Left ventricle myocardium inferior (tissue), 1 donor: ENCODE results near the gene IRF2. TPM values are rescaled to one million over a fixed set of nuclear protein-coding genes. Genes with fewer than 3 reads are reported as not detected.

ENCODE experiments used
- DNase-seq: peaks from one replicate; pipeline ENCODE4 v3.0.0-alpha.2; 2020
- H3K27ac ChIP-seq: fragments of 200-600 bp; replicated peaks from 2 replicates; pipeline ENCODE4 v1.8.0; 2021
- H3K27me3 ChIP-seq: fragments of 200-600 bp; 2 replicates; pipeline ENCODE4 v1.8.0; 2021; ENCODE audit warnings: low read depth
- H3K36me3 ChIP-seq: fragments of 200-600 bp; 2 replicates; pipeline ENCODE4 v1.8.0; 2021
- H3K4me1 ChIP-seq: fragments of 200-600 bp; 2 replicates; pipeline ENCODE4 v1.8.0; 2021
- H3K4me3 ChIP-seq: fragments of 200-600 bp; 2 replicates; pipeline ENCODE4 v1.8.0; 2021; ENCODE audit warnings: mild to moderate bottlenecking, moderate library complexity
- H3K9me3 ChIP-seq: fragments of 200-600 bp; replicated peaks from 2 replicates; pipeline ENCODE4 v1.8.0; 2021
- CTCF ChIP-seq: fragments of 200-600 bp; IDR thresholded peaks from 2 replicates; pipeline ENCODE4 v1.8.0; 2021; ENCODE audit warnings: antibody characterized with exemption, mild to moderate bottlenecking, borderline replicate concordance
- intact Hi-C: fragments of 100-400 bp; cut with micrococcal nuclease; formaldehyde crosslinking; loops from one replicate; pipeline ENCODE4 v1.11.0; 2022
- total RNA-seq: library from RNA; stranded (reverse); fragmentation: NEBNext Ultra II Directional; extraction: Animal tissue kit (Norgen Biotek cat#: 25700); gene quantifications from one replicate; pipeline ENCODE4 v1.2.1, GENCODE V29; 2021
- donor health status: DM: no; HTN: yes; CAD: no; lungs with severe emphysema.

IRF2 gene
- total RNA-seq, 1 donor from 2014 or later, result 25.9 TPM

- Histone ChIP-seq H3K36me3 (no peaks in the 10 kb centered on the region), H3K4me3 (peak overlapping the region; percentile 95), H3K9me3 (no peaks in the 10 kb centered on the region), H3K27me3 (no peaks in the 10 kb centered on the region), H3K27ac (peak overlapping the region; percentile 98), H3K4me1 (peaks cover 68% of the 10 kb centered on the region)
- DNase-seq, result peak; percentile 42
- intact Hi-C loops, result loop anchor here (5.0 kb wide), 1 partner anchor 62 kb away; no protein-coding TSS in a partner anchor
- TF ChIP-seq CTCF, result no peak
Observed at GRCh38 chr4:184475096-184475461, 729 bp upstream of the IRF2 start.

GRCh38 chr4:184473499-184474262 lies 669 bp downstream of the IRF2 start:
- no peak for TF ChIP-seq CTCF
- peaks cover 82% of the 10 kb centered on the region for H3K4me1 ChIP-seq
- peak; percentile 42 for DNase-seq
- H3K9me3 ChIP-seq, result no peaks in the 10 kb centered on the region
- no peaks in the 10 kb centered on the region for H3K36me3 ChIP-seq
- peak overlapping the region; percentile 98 for H3K27ac ChIP-seq
- H3K27me3 ChIP-seq, result no peaks in the 10 kb centered on the region
- peak overlapping the region; percentile 95 for H3K4me3 ChIP-seq
- intact Hi-C loops, result no loop called here

- peak; percentile 42 for TF ChIP-seq CTCF
- Histone ChIP-seq H3K4me3 (peak overlapping the region; percentile 95), H3K4me1 (peaks cover 90% of the 10 kb centered on the region), H3K9me3 (no peaks in the 10 kb centered on the region), H3K36me3 (no peaks in the 10 kb centered on the region), H3K27me3 (no peaks in the 10 kb centered on the region), H3K27ac (peak overlapping the region; percentile 98)
- DNase-seq, result peak; percentile 84
- intact Hi-C loops, result no loop called here
Observed at GRCh38 chr4:184472614-184473498, 1.5 kb downstream of the IRF2 start.

- H3K27ac ChIP-seq, result peak overlapping the region; percentile 98
- no peaks in the 10 kb centered on the region for H3K36me3 ChIP-seq
- peaks cover 90% of the 10 kb centered on the region for H3K4me1 ChIP-seq
- H3K27me3 ChIP-seq, result no peaks in the 10 kb centered on the region
- peak overlapping the region; percentile 95 for H3K4me3 ChIP-seq
- no peak for DNase-seq
- intact Hi-C loops, result no loop called here
- TF ChIP-seq CTCF, result no peak
- no peaks in the 10 kb centered on the region for H3K9me3 ChIP-seq
Observed at GRCh38 chr4:184471881-184472613, 2.3 kb downstream of the IRF2 start.

GRCh38 chr4:184470785-184471110 lies 3.6 kb downstream of the IRF2 start:
- no peaks in the 10 kb centered on the region for H3K9me3 ChIP-seq
- intact Hi-C loops, result no loop called here
- no peak for TF ChIP-seq CTCF
- peak overlapping the region; percentile 98 for H3K27ac ChIP-seq
- H3K36me3 ChIP-seq, result no peaks in the 10 kb centered on the region
- no peak for DNase-seq
- no peaks in the 10 kb centered on the region for H3K27me3 ChIP-seq
- H3K4me1 ChIP-seq, result peaks cover 90% of the 10 kb centered on the region
- H3K4me3 ChIP-seq, result no peak overlapping the region
